WTC11 (cell line): ENCODE results near the gene DISP3. TPM values are rescaled to one million over a fixed set of nuclear protein-coding genes. Genes with fewer than 3 reads are reported as not detected.

Experiments
- ATAC-seq: fragments of 200-7000 bp; cut with Tn5 transposase; 2 replicates; pipeline ENCODE4 v1.10.0; 2021; ENCODE audit warnings: mild to moderate bottlenecking, moderate library complexity
- CTCF ChIA-PET: fragments of 300-600 bp; sonication (Branson Sonifier 250); formaldehyde crosslinking; loops from one replicate; lab custom pipeline; 2021; ENCODE audit warnings: antibody characterized with exemption; lab: Charles Lee
- POLR2A ChIA-PET: fragments of 350-600 bp; sonication (Branson Sonifier 250); formaldehyde crosslinking; loops from one replicate; lab custom pipeline; 2021; ENCODE audit warnings: antibody characterized with exemption; lab: Charles Lee
- DNase-seq: peaks from one replicate; pipeline ENCODE4 v3.0.0; 2021; ENCODE audit warnings: low spot score
- H3K27ac Mint-ChIP-seq: 2 replicates; pipeline ENCODE4 v1.8.0; 2021; ENCODE audit warnings: mixed read lengths
- H3K27me3 Mint-ChIP-seq: 2 replicates; pipeline ENCODE4 v1.8.0; 2021; ENCODE audit warnings: low read depth, mild to moderate bottlenecking, moderate library complexity, mixed read lengths
- H3K36me3 Mint-ChIP-seq: 2 replicates; pipeline ENCODE4 v1.8.0; 2021; ENCODE audit warnings: mixed read lengths
- H3K4me1 Mint-ChIP-seq: 2 replicates; pipeline ENCODE4 v1.8.0; 2022; ENCODE audit warnings: mixed read lengths
- H3K4me3 Mint-ChIP-seq: 2 replicates; pipeline ENCODE4 v1.8.0; 2021; ENCODE audit warnings: mild to moderate bottlenecking, moderate library complexity, mixed read lengths
- H3K9me3 Mint-ChIP-seq: 2 replicates; pipeline ENCODE4 v1.8.0; 2021; ENCODE audit warnings: mixed read lengths
- ATF2 ChIP-seq: sonication (generic); formaldehyde crosslinking; IDR thresholded peaks from 2 replicates; pipeline ENCODE4 v1.8.1; 2022; ENCODE audit warnings: low read depth, missing genetic modification reagents, borderline replicate concordance
- CDX4 ChIP-seq: fragments of 250-450 bp; sonication (Bioruptor Pico); IDR thresholded peaks from 2 replicates; pipeline ENCODE4 v1.9.0; 2021; ENCODE audit warnings: moderate library complexity, mild to moderate bottlenecking, inconsistent platforms, borderline replicate concordance
- E2F1 ChIP-seq: sonication (generic); formaldehyde crosslinking; IDR thresholded peaks from 2 replicates; pipeline ENCODE4 v1.8.0; 2022; ENCODE audit warnings: mild to moderate bottlenecking, missing genetic modification reagents
- E2F4 ChIP-seq: sonication (generic); formaldehyde crosslinking; IDR thresholded peaks from 2 replicates; pipeline ENCODE4 v1.8.1; 2022; ENCODE audit warnings: low read depth, mild to moderate bottlenecking, moderate library complexity, missing genetic modification reagents, borderline replicate concordance
- GABPB1 ChIP-seq: sonication (generic); formaldehyde crosslinking; IDR thresholded peaks from 2 replicates; pipeline ENCODE4 v1.8.1; 2023; ENCODE audit warnings: mild to moderate bottlenecking, missing genetic modification reagents
- JUN ChIP-seq: sonication (generic); formaldehyde crosslinking; IDR thresholded peaks from 2 replicates; pipeline ENCODE4 v1.8.0; 2023; ENCODE audit warnings: mild to moderate bottlenecking, missing genetic modification reagents
- MXD4 ChIP-seq: fragments of 250-450 bp; sonication (Bioruptor Pico); IDR thresholded peaks from 2 replicates; pipeline ENCODE4 v1.8.0; 2021; ENCODE audit warnings: mild to moderate bottlenecking, moderate library complexity, borderline replicate concordance
- PRDM15 ChIP-seq: sonication (generic); formaldehyde crosslinking; IDR thresholded peaks from 2 replicates; pipeline ENCODE4 v1.8.0; 2022; ENCODE audit warnings: missing genetic modification reagents
- SP1 ChIP-seq: sonication (generic); formaldehyde crosslinking; conservative IDR thresholded peaks from 2 replicates; pipeline ENCODE4 v1.8.1; 2022; ENCODE audit warnings: missing genetic modification reagents
- TP53 ChIP-seq: sonication (generic); formaldehyde crosslinking; IDR thresholded peaks from 2 replicates; pipeline ENCODE4 v1.8.1; 2023; ENCODE audit warnings: mild to moderate bottlenecking, missing genetic modification reagents
- ZMAT4 ChIP-seq: fragments of 250-450 bp; sonication (Bioruptor Pico); IDR thresholded peaks from 2 replicates; pipeline ENCODE4 v1.9.0; 2021; ENCODE audit warnings: mild to moderate bottlenecking
- ZNF263 ChIP-seq: sonication (generic); formaldehyde crosslinking; IDR thresholded peaks from 2 replicates; pipeline ENCODE4 v1.8.1; 2022; ENCODE audit warnings: low read depth, mild to moderate bottlenecking, moderate library complexity, missing genetic modification reagents
- total RNA-seq: library from RNA; stranded (reverse); gene quantifications from 3 replicates; pipeline ENCODE4 v1.2.3, GENCODE V29; 2021
- TF ChIP-seq, protein P1 (sequence below): sonication (generic); formaldehyde crosslinking; IDR thresholded peaks from 2 replicates; pipeline ENCODE4 v1.8.1; 2023; ENCODE audit warnings: mild to moderate bottlenecking, missing genetic modification reagents, borderline replicate concordance
- TF ChIP-seq, protein P2 (sequence below): sonication (generic); formaldehyde crosslinking; IDR thresholded peaks from 2 replicates; pipeline ENCODE4 v1.8.1; 2022; ENCODE audit warnings: mild to moderate bottlenecking, missing genetic modification reagents, moderate library complexity, borderline replicate concordance
- TF ChIP-seq, protein P3 (sequence below): fragments of 250-450 bp; sonication (Bioruptor Pico); IDR thresholded peaks from 2 replicates; pipeline ENCODE4 v2.1.2; 2022; ENCODE audit warnings: mild to moderate bottlenecking, moderate library complexity

The DISP3 gene
- total RNA-seq, 1 experiment from 2014 or later: 6.0 TPM

- no peak for TF ChIP-seq ATF2 (CRISPR knock-in tag)
- no peak for TF ChIP-seq ZMAT4 (CRISPR knock-in tag)
- TF ChIP-seq SP1: no peak
- no peak for TF ChIP-seq PRDM15 (CRISPR knock-in tag)
- TF ChIP-seq E2F1 (CRISPR knock-in tag): no peak
- no peak for TF ChIP-seq GABPB1 (CRISPR knock-in tag)
- TF ChIP-seq ZNF263 (CRISPR knock-in tag): no peak
Measured at GRCh38 chr1:11518791-11519628, 40.1 kb downstream of the DISP3 start (continued).

GRCh38 chr1:11519629-11520031 lies 40.7 kb downstream of the DISP3 start:
- Mint-ChIP-seq H3K27ac (no peak overlapping the region), H3K4me3 (no peak overlapping the region), H3K27me3 (no peaks in the 10 kb centered on the region), H3K9me3 (no peaks in the 10 kb centered on the region), H3K4me1 (peaks cover 7% of the 10 kb centered on the region), H3K36me3 (0 out of 2 replicates have a peak, but pooled peaks cover 2% of the 10 kb centered on the region)
- ChIA-PET CTCF (no interaction called here), POLR2A (no interaction called here)
- ATAC-seq: no peak
- peak; percentile 9 for DNase-seq
- TF ChIP-seq ZMAT4 (CRISPR knock-in tag) (no peak), E2F4 (CRISPR knock-in tag) (no peak), ATF2 (CRISPR knock-in tag) (no peak), JUN (CRISPR knock-in tag) (no peak), MXD4 (CRISPR knock-in tag) (no peak), TP53 (CRISPR knock-in tag) (no peak), CDX4 (CRISPR knock-in tag) (no peak)
- TF ChIP-seq, protein P1, sequence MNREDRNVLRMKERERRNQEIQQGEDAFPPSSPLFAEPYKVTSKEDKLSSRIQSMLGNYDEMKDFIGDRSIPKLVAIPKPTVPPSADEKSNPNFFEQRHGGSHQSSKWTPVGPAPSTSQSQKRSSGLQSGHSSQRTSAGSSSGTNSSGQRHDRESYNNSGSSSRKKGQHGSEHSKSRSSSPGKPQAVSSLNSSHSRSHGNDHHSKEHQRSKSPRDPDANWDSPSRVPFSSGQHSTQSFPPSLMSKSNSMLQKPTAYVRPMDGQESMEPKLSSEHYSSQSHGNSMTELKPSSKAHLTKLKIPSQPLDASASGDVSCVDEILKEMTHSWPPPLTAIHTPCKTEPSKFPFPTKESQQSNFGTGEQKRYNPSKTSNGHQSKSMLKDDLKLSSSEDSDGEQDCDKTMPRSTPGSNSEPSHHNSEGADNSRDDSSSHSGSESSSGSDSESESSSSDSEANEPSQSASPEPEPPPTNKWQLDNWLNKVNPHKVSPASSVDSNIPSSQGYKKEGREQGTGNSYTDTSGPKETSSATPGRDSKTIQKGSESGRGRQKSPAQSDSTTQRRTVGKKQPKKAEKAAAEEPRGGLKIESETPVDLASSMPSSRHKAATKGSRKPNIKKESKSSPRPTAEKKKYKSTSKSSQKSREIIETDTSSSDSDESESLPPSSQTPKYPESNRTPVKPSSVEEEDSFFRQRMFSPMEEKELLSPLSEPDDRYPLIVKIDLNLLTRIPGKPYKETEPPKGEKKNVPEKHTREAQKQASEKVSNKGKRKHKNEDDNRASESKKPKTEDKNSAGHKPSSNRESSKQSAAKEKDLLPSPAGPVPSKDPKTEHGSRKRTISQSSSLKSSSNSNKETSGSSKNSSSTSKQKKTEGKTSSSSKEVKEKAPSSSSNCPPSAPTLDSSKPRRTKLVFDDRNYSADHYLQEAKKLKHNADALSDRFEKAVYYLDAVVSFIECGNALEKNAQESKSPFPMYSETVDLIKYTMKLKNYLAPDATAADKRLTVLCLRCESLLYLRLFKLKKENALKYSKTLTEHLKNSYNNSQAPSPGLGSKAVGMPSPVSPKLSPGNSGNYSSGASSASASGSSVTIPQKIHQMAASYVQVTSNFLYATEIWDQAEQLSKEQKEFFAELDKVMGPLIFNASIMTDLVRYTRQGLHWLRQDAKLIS (CRISPR knock-in tag): no peak
- TF ChIP-seq, protein P2, sequence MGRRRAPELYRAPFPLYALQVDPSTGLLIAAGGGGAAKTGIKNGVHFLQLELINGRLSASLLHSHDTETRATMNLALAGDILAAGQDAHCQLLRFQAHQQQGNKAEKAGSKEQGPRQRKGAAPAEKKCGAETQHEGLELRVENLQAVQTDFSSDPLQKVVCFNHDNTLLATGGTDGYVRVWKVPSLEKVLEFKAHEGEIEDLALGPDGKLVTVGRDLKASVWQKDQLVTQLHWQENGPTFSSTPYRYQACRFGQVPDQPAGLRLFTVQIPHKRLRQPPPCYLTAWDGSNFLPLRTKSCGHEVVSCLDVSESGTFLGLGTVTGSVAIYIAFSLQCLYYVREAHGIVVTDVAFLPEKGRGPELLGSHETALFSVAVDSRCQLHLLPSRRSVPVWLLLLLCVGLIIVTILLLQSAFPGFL (CRISPR knock-in tag): no peak
- TF ChIP-seq, protein P3, sequence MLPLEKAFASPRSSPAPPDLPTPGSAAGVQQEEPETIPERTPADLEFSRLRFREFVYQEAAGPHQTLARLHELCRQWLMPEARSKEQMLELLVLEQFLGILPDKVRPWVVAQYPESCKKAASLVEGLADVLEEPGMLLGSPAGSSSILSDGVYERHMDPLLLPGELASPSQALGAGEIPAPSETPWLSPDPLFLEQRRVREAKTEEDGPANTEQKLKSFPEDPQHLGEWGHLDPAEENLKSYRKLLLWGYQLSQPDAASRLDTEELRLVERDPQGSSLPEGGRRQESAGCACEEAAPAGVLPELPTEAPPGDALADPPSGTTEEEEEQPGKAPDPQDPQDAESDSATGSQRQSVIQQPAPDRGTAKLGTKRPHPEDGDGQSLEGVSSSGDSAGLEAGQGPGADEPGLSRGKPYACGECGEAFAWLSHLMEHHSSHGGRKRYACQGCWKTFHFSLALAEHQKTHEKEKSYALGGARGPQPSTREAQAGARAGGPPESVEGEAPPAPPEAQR (CRISPR knock-in tag): no peak
